ENCODE measurements around the gene TAB3.

DNA sequence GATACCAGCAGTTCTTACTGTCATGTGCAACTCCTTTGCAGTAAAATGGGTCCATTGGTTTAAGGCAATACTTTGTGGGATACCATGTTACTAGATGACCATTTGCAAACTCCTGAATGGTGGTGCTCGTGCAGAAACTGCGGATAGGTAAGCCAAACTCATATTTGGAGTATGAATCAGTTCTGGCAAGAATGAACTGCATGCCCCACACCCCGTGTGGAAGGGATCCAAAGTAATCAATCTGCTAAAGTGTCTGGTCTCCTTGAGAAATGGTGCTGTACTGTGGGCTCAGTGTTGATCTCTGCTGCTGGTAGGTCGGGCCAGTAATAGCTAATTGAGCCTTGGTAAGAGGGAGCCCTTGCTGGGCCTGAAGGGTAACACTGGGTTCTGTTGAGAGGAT, 4.2 kb upstream of the TAB3 start:
- no peak for TF ChIP-seq GATA3 (IDR thresholded peaks at IDR 0.05; ENCODE audit: low read depth, low read length)
- no peak for TF ChIP-seq GATA2 (IDR thresholded peaks at IDR 0.05; ENCODE audit: low read depth, low read length)
